ENCODE results near the gene TRPC4. TPM values are rescaled to one million over a fixed set of nuclear protein-coding genes. Genes with fewer than 3 reads are reported as not detected.

Gene TRPC4
- 30.0 TPM for total RNA-seq

GRCh38 chr13:37869756-37870488 lies at the start of gene TRPC4:
Gene TRPC4, minus strand, starts transcription at chr13:37869772. Its CDS starts 86,439 bp downstream, at chr13:37783333.

GRCh38 chr13:37598597-37598996 lies 271.0 kb downstream of the TRPC4 start, which contains the start of gene POSTN:
Gene POSTN, minus strand, starts transcription at chr13:37598768. Its CDS starts 42 bp downstream, at chr13:37598726.

Small RNAs within 50 kb of the gene (small RNA-seq; reads per million reads assigned to genes)
- not detected for gene RNA5SP26 (ENCODE audit: low replicate concordance)
